Right renal pelvis (tissue), 4 donors: ENCODE measurements around the gene SPAG16. TPM values are rescaled to one million over a fixed set of nuclear protein-coding genes. Genes with fewer than 3 reads are reported as not detected.
"Not testable (repeated sequence)": the region's sequence is repeated elsewhere in the genome, so short reads cannot be mapped to it uniquely, and the experiment has no call there.

Source experiments
- DNase-seq, 4 donors: peaks; one replicate each; pipeline ENCODE4 v3.0.0-alpha.2; 2013; ENCODE audit warnings: low read depth in 4 of 4, low spot score in 3 of 4, missing footprints in 1 of 4
- polyA plus RNA-seq, 4 donors: library from polyadenylated mRNA; unstranded; fragments of 120-200 nt; gene quantifications; one replicate each; pipeline ENCODE4 v1.2.1, GENCODE V29; 2013; ENCODE audit not compliant: insufficient read length in 4 of 4

Gene SPAG16
- polyA plus RNA-seq, 4 donors: 62.9 to 72.8 (median 70.0) TPM

- no peak for DNase-seq
These were observed 403.9 kb downstream of the SPAG16 start for GRCh38 chr2:213688133-213688532.

DNA sequence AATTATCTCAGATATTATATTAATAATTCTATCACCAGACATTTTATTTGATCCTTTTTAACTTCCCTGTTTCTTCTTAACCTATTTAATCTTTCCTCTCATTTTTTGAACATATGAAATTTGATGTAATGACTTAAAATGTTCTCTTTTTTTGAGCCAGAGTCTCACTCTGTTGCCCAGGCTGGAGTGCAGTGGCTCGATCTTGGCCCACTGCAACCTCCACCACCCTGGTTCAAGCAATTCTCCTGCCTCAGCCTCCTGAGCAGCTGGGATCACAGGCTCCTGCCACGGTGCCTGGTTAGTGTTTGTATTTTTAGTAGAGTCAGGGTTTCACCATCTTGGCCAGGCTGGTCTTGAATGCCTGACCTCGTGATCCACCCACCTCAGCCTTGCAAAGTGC, 404.6 kb downstream of the SPAG16 start:
- DNase-seq: not testable (repeated sequence)

DNA sequence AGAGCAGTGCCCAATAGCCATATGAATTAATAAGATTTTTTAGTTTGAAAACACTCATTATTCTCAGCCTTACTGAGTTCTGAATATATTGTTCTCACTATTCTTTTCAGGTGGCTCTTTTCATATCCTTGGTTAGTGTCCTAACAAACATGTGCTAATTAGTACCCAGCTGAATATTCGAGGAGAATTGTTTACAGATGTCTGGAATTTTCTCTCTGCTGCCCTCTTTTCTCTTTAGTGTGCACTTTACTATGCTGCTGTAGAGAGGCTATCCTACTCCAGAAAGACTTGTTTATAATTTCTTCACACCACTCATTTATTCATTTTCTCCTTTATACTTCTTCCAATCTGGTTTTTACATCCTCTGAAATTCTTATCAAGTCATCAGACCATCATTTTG, 405.3 kb downstream of the SPAG16 start:
- DNase-seq: no peak

DNA sequence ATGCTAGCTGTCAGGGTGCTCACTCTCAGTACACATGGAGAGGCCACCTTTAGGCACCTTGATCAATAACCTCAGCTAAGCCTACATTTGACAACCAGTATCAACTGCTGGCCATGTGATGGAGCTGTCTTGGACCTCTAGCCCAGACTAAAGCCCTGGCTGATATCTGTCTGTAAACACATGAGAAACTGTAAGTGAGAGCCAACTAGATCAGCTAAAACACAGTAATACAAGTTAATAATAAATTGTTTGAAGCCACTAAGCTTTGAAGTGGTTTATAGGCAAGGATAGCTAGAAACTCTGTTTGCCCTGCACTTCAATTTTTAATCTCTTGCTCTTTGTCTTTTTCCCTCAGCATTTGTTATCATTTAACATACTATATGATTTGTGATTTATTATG, 407.1 kb downstream of the SPAG16 start:
- DNase-seq: no peak

- no peak for DNase-seq
These were observed 412.2 kb downstream of the SPAG16 start for GRCh38 chr2:213696442-213696841.

- not testable (repeated sequence) for DNase-seq
These were observed 417.1 kb downstream of the SPAG16 start for GRCh38 chr2:213701365-213701764.

- no peak for DNase-seq
These were observed 419.3 kb downstream of the SPAG16 start for GRCh38 chr2:213703406-213704098.

- DNase-seq: no peak
These were observed 425.9 kb downstream of the SPAG16 start for GRCh38 chr2:213710164-213710563.

GRCh38 chr2:213718411-213718810, 434.1 kb downstream of the SPAG16 start:
- not testable (repeated sequence) for DNase-seq

GRCh38 chr2:213722565-213722964, 438.3 kb downstream of the SPAG16 start:
- DNase-seq: no peak

GRCh38 chr2:213723041-213723560, 438.8 kb downstream of the SPAG16 start:
- no peak for DNase-seq

- no peak for DNase-seq
These were observed 439.4 kb downstream of the SPAG16 start for GRCh38 chr2:213723707-213724106.

DNA sequence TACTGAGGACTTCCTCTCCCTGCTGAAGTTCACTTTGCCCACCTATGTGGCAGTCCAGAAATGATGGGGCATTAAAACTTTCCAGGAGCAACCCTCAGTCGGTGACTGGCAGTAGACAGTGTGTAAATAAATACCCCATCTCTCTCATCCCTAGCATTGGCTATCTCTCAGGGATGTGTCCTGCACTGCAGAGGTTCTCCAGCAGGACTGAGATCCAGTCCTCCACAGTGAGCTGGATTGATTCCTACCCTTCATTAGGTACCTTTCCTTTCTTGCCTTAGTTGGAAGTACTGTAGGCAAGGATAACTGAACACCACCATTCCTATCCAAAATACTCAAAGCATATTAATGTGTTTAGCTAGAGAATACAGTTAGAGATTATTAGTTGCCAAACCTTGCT, 441.8 kb downstream of the SPAG16 start:
- no peak for DNase-seq

DNA sequence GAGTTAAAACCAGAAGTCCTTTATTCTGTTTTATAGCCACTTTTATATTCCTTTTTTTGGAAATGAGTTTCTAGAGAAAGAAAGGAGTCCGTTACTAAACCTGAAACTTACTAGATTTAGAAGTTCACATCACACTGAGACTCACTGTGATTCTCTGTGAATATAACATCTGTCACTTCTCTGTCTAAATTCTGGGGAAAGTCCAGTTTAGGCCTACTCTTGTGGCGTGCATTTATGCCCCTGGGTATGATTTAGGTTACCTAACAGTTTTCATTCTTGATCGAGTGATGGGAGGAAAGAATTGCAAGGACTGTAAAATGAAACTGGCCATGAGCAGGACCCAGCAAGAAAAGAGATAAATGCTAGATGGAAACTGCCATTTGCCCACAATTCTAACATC, 449.6 kb downstream of the SPAG16 start:
- no peak for DNase-seq

DNA sequence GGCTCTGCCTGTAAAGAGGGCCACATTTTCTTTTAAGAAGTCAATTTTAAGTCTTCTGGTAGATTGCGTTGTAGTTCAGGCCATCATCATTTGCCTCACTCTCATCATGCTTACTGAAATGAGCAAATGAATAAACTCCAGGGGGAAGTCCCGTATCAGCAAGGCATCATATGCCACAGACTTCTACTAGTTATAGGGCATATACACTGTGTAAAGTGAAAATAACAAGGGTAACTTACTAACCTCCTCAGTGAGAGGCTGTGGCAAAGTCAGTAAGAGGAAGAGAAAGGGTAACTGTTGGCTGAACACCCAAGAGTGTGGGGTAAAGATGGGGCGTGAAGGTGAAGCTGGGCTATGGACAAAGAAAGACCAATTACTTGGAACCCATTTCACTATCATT, 456.2 kb downstream of the SPAG16 start:
- no peak for DNase-seq

DNA sequence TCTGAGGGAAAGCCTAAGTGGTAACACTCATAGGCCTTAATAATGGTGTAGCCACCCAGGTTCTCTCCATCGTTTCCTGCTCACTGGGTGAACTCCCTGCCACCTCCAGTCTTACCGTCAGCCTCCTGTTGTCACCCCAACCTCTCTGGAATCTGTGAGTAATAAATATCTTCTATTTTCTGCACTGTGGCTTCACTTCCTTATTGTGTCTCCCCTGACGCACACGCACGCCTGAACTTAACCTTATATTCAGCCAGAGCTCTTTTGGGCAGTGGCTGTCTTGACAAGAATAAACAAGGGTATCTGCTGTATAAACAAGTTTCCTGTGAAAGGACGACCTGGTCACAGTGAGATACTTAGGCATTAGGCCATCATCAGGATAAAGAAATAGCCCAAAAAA, 467.2 kb downstream of the SPAG16 start:
- no peak for DNase-seq

- no peak for DNase-seq
These were observed 468.3 kb downstream of the SPAG16 start for GRCh38 chr2:213752575-213752974.

GRCh38 chr2:213757525-213757924, 473.3 kb downstream of the SPAG16 start:
- DNase-seq: no peak

DNA sequence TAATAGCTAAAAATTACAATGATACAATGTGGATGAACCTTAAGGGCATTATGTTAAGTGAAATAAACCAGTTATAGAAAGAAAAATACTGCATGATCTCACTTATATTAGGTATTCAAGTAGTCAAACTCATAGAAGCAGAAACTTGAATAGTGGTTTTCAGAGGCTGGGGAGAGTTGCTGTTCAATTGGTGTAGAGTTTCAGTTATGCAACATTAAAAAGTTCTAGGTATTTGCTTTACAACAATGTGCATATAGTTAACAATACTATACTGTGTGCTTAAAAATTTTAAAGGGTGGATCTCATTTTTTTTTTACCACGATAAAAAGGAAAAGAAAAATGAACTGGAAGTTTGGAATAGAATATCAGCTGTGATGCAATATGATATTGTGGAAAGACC, 479.1 kb downstream of the SPAG16 start:
- no peak for DNase-seq

GRCh38 chr2:213763963-213764362, 479.7 kb downstream of the SPAG16 start:
- DNase-seq: no peak

DNA sequence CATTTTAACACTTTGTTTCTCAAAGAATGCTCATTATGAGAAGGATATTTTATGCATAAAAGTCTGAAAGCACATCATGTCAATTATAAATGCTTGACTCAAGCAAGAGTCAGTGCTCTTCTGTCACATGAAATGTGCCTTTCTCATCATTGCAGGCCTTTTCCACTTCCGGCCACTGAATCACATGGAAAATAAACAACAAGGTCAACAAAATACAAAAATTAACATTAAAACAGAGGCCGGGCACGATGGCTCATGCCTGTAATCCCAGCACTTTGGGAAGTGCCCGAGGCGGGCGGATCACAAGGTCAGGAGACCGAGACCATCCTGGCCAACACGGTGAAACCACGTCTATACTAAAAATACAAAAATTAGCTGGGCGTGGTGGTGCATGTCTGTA, 480.6 kb downstream of the SPAG16 start:
- no peak for DNase-seq

- no peak for DNase-seq
These were observed 481.8 kb downstream of the SPAG16 start for GRCh38 chr2:213766062-213766461.

- no peak for DNase-seq
These were observed 482.2 kb downstream of the SPAG16 start for GRCh38 chr2:213766465-213766901.
